Fibroblast of skin of abdomen (primary cell): Measurements from ENCODE around the gene HIF3A.

Source experiments
- DNase-seq: peaks from one replicate; pipeline ENCODE4 v3.0.0-alpha.2; 2013

The HIF3A gene

GRCh38 chr19:46385636-46386035 is 88.8 kb downstream of the HIF3A start:
- no peak for DNase-seq

DNA sequence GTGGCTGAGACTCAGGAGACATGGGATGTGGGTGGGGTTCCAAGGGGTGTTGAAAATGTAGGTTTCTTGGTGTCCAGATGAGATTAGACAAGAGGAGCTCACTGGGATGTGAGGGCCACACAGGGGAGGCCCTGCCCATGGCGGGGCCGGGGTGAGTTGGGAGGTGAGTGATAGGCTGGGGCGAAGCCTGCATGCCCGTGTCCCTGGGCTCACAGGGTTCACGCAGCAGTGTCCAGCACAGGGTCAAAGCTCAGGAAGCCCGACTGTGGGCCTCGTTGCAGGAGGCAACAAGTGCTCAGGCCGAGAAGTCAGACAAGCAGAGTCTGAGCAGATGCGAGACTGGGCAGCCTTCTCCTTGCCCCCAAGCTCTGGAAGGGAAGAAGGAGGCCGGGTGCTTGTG is 89.3 kb downstream of the HIF3A start:
- DNase-seq, result no peak

DNA sequence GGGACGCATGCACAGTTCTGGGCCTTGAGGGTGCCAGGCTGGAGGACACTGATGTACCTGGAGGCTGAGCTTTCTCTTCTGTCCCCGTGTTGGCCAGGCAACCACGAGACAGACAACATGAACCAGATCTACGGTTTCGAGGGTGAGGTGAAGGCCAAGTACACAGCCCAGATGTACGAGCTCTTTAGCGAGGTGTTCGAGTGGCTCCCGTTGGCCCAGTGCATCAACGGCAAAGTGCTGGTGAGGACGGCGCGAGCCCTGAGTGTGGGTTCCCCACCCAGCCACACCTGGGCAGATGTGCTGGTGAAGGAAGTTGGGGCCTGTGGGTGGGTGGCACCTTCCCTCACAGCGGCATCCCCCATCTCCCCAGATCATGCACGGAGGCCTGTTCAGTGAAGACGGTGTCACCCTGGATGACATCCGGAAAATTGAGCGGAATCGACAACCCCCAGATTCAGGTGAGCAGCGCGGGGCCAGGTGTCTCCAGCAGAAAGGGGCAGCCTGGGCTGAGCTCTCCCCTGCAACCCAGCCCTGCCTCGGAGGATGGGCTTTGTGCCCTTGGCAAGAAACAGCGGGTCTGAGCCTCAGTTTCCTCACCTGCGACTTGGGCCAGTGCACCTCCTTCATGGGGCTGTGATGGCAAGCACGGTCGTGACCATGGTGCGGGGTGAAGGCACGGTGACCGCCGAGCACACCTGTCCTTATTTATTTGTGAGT is 90.3 kb downstream of the HIF3A start:
- no peak for DNase-seq

DNA sequence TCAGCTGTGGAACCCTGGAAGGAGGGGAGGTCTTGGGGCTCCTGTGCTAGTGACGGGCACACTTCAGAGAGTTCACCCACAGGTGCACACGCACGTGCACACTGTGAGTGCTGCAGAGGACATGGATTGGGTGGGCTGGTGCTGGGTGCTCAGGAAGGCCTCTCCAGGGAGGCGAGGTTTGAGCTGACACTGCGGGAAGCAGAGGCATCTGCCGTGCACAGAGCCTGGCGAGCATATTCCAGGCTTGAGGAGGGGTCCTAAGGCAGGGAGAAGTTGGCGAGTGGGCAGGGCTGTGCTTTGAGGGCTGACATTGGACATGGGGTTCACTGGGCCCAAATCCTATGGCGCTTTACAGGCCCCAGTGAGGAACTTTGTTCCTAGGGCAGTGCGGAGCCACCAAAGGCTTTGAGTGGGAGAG is 90.9 kb downstream of the HIF3A start:
- no peak for DNase-seq

DNA sequence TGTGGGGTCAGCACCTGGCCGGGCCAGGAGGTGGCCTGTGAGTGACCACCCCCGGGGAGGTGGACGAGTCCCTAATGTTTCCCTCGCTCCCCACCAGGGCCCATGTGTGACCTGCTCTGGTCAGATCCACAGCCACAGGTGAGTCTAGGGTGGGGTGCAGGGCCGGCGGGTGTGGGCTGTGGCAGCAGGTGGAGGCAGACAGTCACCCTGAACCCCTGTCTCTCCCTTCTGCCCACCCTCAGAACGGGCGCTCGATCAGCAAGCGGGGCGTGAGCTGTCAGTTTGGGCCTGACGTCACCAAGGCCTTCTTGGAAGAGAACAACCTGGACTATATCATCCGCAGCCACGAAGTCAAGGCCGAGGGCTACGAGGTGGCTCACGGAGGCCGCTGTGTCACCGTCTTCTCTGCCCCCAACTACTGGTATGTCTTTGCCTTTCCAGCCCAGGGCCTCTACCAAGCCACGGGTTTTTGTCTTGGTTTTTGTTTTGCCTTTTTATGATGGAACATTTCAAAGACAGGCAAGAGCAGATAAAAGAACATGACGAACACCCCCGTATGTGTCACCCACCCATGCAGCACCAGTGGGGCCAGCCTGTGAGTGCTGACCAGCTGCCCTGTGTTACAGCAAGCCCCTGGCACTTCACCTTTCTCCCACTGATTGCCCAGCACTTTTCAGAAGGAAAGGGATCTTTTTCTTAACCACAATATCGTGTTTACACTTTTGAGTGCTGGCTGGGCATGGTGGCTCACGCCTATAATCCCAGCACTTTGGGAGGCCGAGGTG is 91.7 kb downstream of the HIF3A start:
- no peak for DNase-seq

DNA sequence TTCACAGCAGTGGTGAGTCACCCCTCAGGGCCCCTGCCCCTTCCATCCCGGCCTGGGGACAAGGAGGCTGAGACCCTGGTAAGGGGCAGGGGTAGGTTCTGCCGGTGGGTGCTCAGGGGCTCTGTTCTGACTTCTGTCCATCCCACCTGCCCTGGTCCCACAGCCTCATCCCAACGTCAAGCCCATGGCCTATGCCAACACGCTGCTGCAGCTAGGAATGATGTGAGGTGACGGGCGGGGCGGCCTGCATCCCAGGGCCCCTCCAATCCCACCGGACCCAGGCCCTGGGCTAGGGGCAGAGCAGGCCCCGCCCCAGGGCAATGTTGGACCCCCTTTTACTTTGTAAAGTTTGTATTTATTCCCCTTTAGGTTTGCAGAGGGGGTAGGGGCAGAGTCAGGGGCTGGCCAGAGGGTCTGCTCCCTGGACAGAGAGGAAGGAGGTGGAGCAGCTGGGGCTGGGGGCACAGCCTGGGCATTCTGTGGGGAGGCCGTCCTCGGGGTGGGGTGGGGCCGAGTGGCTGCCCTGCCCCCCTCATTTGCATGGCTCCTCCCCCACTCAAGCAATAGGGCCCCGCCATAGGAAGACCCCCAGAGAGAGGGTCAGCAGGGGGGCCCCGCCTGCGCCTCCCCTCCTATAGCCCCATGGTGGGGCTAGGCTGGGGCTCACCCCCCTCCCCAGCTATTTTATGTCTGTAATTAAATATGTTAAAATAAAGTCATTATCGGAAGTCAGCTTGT is 93.4 kb downstream of the HIF3A start:
- DNase-seq, result no peak

GRCh38 chr19:46390866-46391265 is 94.0 kb downstream of the HIF3A start:
- no peak for DNase-seq

GRCh38 chr19:46391296-46392251 is 94.7 kb downstream of the HIF3A start:
- DNase-seq, result no peak

DNA sequence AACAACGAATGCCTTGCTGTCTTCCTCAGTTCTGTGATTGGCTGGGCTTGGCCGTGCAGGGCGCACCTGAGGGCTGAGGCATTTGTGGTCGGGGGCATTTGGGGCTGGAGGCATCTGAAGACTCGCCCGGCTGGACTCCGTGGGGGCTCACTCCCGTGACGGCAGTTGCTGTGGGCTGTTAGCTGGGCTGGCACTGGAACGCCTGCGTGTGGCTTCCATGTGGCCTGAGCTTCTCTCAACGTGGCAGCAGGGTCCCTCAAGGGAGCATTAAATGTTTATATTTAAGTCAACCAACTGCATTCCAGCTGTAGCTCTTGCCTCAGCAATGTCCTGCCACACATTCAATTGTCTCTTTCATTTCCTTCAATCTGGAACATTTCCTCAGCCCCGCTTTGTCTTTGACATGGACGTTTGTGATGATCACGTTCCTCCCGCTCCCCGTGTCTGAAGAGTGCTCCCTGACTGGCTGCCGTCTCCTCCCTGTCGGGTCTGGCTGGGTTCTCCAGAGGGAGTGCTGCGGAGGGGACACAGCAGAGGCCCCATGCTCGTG is 95.5 kb downstream of the HIF3A start:
- peak; percentile 76 for DNase-seq

GRCh38 chr19:46392837-46393236 is 96.0 kb downstream of the HIF3A start:
- no peak for DNase-seq
